DMS114 treated with DMSO at 0.1 percent for 48 hours (cell line): ENCODE results near the gene SKI.

ENCODE experiments used
- DNase-seq: peaks from one replicate; lab custom pipeline; 2025; ENCODE audit not compliant: unreplicated experiment; lab: John Stamatoyannopoulos, UW

SKI gene

GRCh38 chr1:2274929-2275475, 46.9 kb downstream of the SKI start:
- no peak for DNase-seq

DNA sequence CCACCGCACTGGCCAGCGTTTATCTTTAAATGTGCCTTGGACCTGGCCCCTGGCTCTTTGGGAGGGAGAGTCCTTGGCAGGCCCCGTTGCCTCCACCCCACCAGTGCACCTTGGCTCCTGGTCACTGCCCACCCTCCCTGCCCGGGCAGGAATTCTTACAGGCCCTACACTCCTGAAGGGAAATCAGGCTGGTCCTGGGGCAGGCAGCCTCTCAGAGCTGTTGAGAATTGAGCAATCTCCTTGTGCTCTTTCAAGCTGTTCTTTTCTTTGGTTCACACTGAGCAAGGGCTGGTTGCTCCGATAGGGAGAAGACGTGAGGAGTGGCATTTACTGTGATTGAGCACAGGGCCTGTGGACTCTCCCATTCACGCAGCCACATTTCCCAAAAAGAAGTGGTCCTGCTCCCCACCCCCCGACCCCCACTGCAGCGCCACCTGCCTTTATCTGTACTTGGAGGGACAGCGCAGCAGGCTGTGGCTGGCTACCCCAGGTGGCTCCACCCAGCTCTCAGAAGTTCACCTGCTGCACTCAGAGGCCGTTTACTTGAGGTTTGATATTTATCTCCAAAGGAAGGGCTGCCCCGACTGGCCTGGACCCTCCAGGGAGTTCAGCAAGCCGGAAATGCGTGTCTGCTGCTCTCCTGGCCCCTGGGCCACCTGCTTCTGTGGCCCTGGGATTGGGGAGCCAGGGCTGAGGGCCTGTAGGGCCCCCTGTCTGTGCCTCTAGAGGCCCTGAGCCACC, 47.8 kb downstream of the SKI start:
- no peak for DNase-seq

DNA sequence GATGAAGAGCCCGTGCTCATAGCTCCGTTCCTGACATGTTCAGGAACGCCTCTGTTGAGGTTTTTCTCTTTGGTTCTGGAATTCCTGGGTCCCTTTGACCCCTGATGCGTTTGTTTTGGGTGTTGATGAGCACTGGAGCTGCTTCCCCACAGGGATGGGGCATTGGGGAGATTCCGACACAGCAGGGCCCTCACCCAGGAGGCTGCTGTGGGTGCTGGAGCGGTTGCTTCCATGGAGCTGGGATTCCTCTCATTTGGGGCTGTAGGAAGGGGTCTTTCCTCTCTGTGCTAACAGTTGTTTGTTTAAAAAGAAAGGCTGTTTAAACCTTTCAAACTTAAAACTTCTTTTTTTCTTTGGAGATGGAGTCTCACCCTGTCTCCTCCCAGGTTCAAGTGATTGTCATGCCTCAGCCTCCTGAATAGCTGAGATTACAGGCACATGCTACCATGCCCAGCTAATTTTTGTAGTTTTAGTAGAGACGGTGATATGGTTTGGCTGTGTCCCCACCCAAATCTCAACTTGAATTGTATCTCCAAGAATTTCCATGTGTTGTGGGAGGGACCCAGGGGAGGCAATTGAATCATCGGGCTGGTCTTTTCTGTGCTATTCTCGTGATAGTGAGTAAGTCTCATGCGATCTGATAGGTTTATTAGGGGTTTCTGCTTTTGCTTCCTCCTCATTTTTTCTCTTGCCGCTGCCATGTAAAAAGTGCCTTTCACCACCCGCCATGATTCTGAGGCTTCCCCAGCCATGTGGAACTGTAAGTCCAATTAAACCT, 48.9 kb downstream of the SKI start:
- DNase-seq = no peak

- DNase-seq = no peak
These were observed 49.8 kb downstream of the SKI start for GRCh38 chr1:2277741-2278488.

GRCh38 chr1:2278591-2279209, 50.6 kb downstream of the SKI start:
- DNase-seq = no peak

DNA sequence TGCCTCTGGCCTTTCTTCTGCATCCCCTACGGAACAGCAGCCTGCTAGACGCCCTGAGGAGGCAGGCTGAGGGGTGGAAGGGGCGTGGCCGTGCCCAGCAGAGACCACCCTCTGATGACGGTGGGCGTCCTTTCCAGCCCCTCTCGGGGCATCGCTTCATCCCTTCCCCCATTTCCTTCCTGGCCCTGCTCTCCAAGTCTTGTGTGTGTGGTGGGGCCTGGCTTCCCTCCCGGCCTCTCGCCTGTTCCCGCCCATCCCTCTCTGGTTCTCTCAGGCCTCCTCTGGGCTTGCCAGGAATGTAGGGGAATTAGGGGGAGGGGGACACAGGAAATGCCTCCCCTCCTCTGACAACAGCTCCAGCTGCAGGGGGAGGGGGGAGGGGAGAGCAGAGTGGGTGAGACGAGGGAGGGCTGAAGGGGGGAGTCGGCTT, 51.1 kb downstream of the SKI start:
- no peak for DNase-seq

DNA sequence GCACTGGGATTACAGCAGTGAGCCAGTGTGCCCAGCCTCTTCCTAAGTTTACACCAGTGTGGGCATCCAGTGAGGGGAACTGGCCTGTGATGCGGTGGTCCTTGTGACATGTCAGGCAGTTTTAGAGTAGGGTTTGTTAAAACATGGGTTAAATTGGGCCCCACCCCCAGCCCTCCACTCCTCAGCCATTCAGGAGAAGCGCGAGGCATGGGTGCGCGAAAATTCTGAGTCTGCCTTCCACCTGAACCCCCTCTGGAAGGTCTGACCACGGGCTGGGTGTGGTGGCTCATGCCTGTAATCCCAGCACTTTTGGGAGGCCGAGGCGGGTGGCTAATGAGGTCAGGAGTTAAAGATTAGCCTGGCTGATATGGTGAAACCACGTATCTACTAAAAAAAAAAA, 51.7 kb downstream of the SKI start:
- no peak for DNase-seq

DNA sequence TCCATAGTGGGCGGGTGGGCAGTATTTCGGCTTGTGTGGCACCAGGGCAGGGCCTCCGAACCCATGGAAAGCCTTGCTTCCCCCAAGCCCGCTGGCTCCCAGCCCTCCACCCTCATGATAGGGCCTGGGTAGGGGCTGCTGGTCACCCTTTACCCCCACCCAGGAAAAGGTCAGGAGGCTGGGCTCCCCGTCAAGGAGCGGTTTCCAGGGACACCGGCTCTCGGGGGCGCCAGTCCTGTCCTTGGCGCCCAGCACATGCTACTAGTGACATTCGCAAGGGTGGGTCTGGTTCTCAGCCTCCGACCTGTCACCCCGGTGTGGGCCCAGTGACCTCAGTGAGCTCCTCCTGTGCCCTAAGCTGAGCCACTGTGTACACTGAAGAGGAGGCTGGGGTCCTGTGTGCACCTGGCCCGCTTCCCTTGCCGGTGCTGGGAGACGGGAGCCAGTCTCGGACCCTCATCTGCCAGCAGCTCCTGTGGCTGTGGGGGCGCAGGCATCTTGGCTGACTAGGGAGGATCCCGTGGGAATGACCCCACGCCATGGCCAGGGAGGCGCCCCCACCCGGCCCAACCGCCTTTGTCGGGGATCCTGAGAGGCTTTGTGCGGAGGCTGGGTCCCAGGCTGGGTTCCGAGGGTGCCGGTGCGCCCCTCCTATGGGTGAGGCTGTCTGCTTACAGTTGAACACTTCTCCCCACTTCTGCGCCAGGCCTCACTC, 54.6 kb downstream of the SKI start:
- no peak for DNase-seq

DNA sequence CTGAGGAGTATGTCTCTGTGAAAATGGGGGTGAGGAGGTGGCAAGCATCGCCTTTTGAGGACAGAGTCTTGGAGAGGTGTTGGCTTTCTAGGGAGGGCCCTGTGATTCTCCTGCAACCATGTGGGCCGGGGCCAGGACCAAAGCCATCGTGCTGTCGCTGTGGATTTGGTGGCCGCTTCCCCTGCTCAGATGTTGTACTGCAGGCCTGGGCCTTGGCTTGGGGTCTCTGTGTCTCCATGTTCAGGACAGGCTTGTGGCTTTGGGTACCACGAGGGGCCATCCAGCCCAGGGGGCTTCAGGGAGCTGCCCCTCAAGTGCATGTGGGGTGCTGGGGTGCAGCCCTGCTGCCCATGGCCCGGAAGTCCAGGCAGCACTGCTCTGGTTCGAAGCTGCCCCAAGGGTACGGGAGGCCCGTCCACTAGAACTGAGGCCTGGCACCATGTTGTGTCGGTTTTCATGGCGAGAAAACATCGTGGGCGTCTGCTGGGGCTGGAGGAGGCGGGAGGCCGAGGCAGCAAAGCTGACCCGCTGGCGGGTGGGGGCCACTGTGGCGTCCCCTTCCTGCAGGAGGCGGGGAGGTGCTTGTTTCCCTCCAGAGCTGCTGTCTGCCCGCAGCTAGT, 55.4 kb downstream of the SKI start:
- no peak for DNase-seq

DNA sequence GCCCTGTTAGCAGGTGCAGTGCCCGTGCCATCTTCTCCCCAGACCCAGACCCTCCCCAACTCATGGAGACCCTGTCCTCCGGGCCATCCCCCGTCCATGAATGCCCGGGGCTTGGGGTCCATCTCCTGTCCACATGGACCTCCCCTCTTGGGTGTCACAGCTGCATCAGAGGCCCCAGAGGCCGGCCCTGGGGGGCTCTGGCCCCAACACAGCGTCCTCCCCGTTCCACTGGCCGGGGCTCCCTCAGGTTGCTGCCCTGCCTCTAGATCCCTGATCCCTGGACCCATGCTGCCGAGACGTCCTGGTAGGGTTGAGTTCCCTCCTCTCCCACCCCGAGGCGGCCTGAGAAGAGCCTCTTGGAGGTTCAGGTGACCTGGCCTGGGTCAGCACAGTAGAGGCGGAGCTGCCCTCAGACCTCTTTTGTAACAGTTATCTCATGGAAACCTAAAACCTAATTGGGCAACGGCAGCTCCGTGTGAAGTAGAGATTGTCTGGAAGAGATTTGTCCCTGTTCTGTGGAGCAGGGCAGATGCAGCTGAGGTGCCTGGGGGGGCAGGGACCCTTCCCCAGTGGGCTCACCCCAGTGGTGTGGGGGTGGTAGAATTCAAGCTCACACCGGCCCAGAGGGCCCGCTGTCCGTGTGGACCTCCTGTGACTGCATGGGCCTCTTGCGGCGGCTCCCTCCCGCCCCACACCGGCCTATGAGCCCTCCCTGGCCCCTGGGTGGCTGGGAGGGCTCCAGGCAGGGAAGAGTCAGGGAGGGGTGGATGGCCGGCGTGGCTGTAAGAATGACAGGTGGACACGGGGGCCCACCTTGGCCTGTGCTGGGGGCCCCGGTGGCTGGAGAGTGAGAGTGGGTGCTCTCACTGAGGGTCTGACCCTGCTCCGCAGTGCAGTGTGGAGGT, 56.1 kb downstream of the SKI start:
- DNase-seq = no peak

GRCh38 chr1:2284932-2285331, 56.8 kb downstream of the SKI start:
- no peak for DNase-seq

DNA sequence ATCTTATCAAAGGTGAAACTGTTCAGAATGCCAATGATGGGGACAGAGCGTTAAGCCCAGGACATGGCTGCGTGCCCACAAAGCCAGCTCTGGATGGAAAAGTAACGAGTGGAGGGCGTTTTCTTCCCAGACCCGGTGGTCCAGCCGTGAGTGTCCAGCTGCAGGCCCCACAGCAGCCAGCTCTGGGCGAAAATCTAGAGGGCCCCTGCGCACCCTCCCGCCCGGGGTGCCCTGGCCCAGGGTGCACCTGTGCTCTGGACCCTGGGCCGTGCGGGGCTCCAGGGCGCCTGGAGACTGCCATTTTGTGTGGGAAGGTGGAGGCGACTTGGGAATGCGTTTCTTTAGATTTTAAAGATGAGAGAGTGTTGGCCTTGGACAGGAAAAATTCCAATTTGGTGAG, 58.8 kb downstream of the SKI start:
- no peak for DNase-seq

- DNase-seq = no peak
These were observed 59.5 kb downstream of the SKI start for GRCh38 chr1:2287649-2288048.

- DNase-seq = no peak
These were observed 60.2 kb downstream of the SKI start for GRCh38 chr1:2288311-2288710.

- no peak for DNase-seq
These were observed 60.9 kb downstream of the SKI start for GRCh38 chr1:2288816-2289536.

DNA sequence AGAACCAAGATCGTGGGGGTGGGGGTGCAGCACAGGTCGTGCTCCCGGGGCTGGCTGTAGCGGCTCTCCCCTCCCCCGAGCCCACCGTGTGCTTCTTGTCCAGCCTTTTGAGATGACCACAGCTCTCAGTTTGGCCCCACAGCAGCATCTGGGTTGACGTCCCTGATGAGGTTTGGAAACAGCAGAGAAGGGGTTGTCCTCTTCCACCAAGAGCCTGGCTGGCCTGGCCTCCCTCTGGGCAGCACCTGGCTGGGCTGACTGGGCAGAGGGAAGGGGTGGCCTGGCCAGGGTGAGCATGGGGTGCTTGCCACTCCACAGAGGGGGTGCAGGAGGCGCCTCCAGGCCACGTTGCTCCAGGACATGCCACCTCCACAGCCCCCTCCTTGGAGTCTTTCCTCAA, 61.5 kb downstream of the SKI start:
- DNase-seq = no peak

GRCh38 chr1:2290171-2290578, 62.1 kb downstream of the SKI start:
- no peak for DNase-seq
